ENCODE results near the gene DNAH7.

DNAH7 gene

GRCh38 chr2:195907474-195907873 is 161.2 kb downstream of the DNAH7 start:
- no peak for DNase-seq
- in situ Hi-C loops (cut with HindIII; ENCODE audit: low pct_ligation_motif_present, low pct_unique_long_range_greater_than_20kb, low sequenced_read_pairs): no loop called here

- in situ Hi-C loops (cut with HindIII; ENCODE audit: low pct_ligation_motif_present, low pct_unique_long_range_greater_than_20kb, low sequenced_read_pairs): no loop called here
Measured at GRCh38 chr2:195903956-195904355, 164.7 kb downstream of the DNAH7 start.

DNA sequence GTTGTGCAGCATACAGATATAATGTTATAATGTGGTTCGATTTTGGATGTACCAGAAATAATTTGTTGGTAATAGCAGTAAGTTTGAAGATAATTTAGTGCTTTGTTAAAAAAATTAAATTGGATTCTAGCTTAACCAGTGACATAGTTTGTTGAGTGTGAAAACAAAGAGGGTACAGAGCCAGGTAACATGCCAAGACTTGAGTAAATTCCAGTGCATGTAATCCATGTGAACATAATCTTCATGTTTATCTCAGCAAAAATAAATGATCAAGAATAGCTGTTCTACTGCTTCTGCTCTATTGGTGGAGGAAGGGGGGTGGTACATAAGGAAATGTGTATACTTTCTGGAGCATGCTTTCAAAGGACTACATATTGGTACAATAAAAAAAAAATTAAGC is 165.8 kb downstream of the DNAH7 start:
- DNase-seq: no peak
- in situ Hi-C loops (cut with HindIII; ENCODE audit: low pct_ligation_motif_present, low pct_unique_long_range_greater_than_20kb, low sequenced_read_pairs): no loop called here

More at GRCh38 chr2:195903956-195904355, 164.7 kb downstream of the DNAH7 start:
- no peak for DNase-seq

GRCh38 chr2:195899226-195899625 is 169.4 kb downstream of the DNAH7 start:
- in situ Hi-C loops (cut with HindIII; ENCODE audit: low pct_ligation_motif_present, low pct_unique_long_range_greater_than_20kb, low sequenced_read_pairs): no loop called here

DNA sequence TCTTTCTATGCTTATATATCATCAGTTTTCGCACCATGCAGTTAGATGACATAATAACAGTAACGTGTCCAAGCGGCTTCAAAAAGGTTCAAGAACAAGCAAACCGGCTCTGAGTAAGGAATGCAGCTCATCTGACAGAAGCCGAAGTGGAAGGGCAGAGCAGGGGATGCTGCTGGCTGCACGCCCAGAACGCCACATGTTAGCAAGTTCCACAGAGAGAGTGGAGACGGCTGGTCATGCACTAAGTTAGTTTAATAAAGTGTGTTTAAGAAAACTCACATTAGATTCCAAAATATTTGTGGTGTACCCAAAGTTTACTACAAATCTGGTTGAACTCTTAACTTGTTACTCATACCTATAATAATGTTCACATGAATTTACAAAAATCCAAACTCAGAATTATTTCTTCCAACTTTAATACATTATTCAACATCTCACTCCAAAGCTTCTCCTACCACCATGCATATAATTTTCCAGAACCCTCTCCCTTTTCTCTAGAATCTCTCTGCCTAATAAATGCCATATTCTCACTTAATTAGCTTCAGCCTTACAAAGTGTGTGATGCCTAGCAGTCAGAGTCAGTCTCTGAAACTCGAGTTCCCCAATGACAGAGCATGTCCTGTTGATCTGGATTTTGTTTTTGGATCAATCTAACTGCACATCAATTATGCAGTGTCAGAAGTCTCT is 170.0 kb downstream of the DNAH7 start:
- in situ Hi-C loops (cut with HindIII; ENCODE audit: low pct_ligation_motif_present, low pct_unique_long_range_greater_than_20kb, low sequenced_read_pairs): no loop called here
- DNase-seq: peak; percentile 76

More at GRCh38 chr2:195899226-195899625, 169.4 kb downstream of the DNAH7 start:
- no peak for DNase-seq

DNA sequence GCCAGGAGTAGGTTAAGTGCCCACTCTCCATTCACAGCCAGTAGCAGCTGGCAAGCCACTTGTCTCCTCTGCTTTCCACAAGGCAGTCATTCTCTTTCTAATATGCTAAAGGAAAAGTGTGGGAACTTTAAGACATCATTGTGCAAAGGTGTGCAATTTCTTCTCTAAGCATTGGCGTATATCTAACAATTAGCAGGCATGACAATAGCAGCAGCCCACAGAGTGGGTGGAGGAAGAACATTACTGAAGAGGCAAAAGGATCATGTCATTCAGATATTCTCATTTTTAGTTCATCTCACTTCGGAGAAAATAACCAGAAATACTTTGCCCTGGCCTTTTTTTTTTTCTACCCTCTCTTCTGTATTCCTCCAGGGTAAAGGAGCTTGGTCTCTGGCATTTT is 177.6 kb downstream of the DNAH7 start:
- DNase-seq: no peak
- in situ Hi-C loops (cut with HindIII; ENCODE audit: low pct_ligation_motif_present, low pct_unique_long_range_greater_than_20kb, low sequenced_read_pairs): no loop called here

- in situ Hi-C loops (cut with HindIII; ENCODE audit: low pct_ligation_motif_present, low pct_unique_long_range_greater_than_20kb, low sequenced_read_pairs): no loop called here
- DNase-seq: no peak
Measured at GRCh38 chr2:195879153-195879552, 189.5 kb downstream of the DNAH7 start.

GRCh38 chr2:195871326-195871725 is 197.3 kb downstream of the DNAH7 start:
- DNase-seq: no peak
- in situ Hi-C loops (cut with HindIII; ENCODE audit: low pct_ligation_motif_present, low pct_unique_long_range_greater_than_20kb, low sequenced_read_pairs): no loop called here

- DNase-seq: no peak
- in situ Hi-C loops (cut with HindIII; ENCODE audit: low pct_ligation_motif_present, low pct_unique_long_range_greater_than_20kb, low sequenced_read_pairs): no loop called here
Measured at GRCh38 chr2:195864316-195864715, 204.3 kb downstream of the DNAH7 start.

DNA sequence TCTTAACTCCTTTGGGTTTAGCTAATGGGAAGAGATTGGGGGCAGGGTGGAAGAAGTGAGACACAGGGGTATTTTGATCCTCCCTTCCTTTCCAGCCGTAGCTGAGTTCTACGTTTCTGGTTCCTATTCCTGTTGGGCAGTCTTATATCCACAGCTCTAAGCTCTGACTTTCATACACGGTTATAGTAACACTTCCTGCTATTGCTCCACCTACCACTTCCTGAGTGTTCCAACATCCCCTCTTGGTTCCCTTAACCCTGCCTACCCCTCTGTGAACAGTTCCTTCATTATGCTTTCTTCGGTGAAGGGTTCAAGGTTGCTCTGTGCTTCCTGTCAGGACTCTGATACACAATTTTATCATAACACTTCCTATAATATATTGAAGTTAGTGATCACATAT is 205.1 kb downstream of the DNAH7 start:
- DNase-seq: no peak

GRCh38 chr2:195863121-195863520 is 205.5 kb downstream of the DNAH7 start:
- DNase-seq: no peak
- in situ Hi-C loops (cut with HindIII; ENCODE audit: low pct_ligation_motif_present, low pct_unique_long_range_greater_than_20kb, low sequenced_read_pairs): no loop called here

More for the DNA sequence above, 205.1 kb downstream of the DNAH7 start:
- in situ Hi-C loops (cut with HindIII; ENCODE audit: low pct_ligation_motif_present, low pct_unique_long_range_greater_than_20kb, low sequenced_read_pairs): no loop called here

DNA sequence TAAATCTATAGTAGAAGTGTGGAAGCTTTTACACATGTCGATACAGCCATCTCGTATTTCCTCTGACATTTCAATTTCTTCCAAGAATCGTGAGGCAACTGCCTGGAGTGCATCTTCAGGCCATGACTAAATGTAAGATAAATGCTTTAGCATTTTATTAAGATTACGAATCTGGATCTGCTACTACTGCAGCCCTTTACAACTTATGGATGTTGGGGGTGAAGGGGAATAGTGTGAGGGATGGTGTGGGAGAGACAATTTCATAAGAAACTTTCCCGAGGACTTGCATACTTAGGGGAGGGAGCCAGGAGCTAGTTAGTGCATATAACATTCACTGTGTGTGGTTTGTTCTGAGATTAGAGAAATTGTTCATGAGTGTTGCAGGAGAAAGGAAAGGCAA is 206.8 kb downstream of the DNAH7 start:
- no peak for DNase-seq
- in situ Hi-C loops (cut with HindIII; ENCODE audit: low pct_ligation_motif_present, low pct_unique_long_range_greater_than_20kb, low sequenced_read_pairs): no loop called here

DNA sequence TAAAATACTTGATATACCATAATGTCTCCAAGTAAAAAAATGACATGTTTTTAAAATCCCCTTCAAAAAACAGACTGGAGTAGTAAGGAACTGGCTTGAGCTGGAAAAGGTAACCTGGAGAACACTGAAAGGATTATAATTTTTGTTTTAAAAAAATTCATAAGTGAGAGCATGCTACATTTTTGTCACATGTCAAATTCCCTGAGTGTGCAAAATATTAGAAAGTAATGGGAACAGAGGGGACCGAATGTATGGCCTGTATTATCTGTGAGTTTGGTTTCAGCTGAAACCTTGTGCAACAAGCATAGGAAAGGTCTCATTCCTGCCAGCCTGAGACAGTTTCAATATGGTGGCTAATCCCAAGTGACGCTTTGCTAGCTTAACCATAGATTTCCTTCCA is 209.1 kb downstream of the DNAH7 start:
- in situ Hi-C loops (cut with HindIII; ENCODE audit: low pct_ligation_motif_present, low pct_unique_long_range_greater_than_20kb, low sequenced_read_pairs): no loop called here
- no peak for DNase-seq

DNA sequence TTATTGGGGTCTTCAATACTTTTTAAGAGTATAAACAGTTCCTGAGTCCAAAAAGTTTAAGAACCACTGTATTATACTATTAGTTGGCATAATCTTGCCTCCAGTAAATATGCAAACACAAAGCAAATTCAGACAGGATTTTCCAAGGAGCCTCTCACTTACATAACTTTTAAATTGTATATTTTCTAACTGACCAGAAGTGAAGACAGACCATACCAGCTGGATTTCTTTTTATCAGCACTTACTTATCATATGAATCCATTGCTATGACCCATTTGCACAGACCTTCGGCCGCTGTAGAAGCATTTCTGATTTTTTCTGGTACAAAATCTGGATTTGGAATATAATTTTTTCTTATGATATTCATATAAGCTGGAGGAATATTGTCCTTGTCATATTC is 211.5 kb downstream of the DNAH7 start:
- in situ Hi-C loops (cut with HindIII; ENCODE audit: low pct_ligation_motif_present, low pct_unique_long_range_greater_than_20kb, low sequenced_read_pairs): no loop called here
- DNase-seq: no peak

DNA sequence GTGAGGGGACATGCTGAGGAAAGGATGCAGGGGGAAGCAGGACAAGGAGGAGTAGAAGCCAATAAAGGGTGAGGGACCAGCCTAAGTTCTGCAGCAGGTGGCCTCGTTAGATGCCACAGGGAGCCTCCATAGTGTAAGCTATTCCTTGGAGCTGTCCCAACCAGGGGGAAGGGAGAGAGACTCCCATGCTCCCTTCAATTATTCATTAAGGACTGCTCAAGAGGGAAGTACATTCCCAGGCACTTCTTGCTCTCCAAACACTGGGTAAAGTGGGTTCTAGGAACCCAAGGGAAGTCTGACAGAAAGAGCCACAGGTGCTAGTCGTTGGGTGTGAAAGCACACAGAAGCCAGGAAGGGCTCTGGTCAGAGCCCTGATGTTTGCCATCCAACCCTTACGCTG is 217.9 kb downstream of the DNAH7 start:
- no peak for DNase-seq
- in situ Hi-C loops (cut with HindIII; ENCODE audit: low pct_ligation_motif_present, low pct_unique_long_range_greater_than_20kb, low sequenced_read_pairs): no loop called here

GRCh38 chr2:195848119-195848899 is 220.3 kb downstream of the DNAH7 start:
- no peak for DNase-seq
- in situ Hi-C loops (cut with HindIII; ENCODE audit: low pct_ligation_motif_present, low pct_unique_long_range_greater_than_20kb, low sequenced_read_pairs): no loop called here

DNA sequence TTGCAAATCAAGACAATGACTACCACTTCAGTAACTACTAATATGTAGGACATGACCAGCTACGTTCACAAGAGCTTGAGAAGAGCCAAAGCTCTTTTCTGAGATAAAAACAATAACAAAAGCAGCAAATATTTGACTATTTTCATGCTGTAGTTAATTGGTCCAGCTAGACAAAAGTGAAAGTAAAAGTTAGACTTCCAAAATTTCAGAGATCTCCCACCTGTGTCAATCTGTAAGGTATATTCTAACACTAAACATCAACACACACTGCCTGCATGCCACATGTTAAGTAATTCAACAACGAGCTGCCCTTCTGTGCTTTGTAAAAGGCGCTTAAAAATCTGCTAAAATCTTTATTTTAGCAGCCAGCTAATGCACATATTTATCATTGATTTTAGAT is 225.7 kb downstream of the DNAH7 start:
- in situ Hi-C loops (cut with HindIII; ENCODE audit: low pct_ligation_motif_present, low pct_unique_long_range_greater_than_20kb, low sequenced_read_pairs): no loop called here
- DNase-seq: no peak

DNA sequence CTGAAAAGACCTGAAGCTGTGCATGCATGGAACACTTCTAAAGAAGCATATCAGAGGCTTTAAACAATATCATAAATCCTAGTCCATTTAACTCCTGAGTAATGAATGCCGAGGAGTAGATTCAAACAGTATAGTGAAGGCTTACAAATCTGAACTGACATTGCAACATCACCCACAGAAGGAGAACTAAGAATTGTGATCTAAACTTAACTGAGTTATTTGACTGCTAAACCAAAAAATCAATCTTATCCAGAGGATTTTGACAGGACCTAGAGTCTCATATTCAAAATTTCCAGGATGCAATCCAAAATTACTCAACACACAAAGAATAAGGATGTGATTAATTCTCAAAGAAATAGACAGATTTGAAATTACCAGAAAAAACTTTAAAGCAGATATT is 230.6 kb downstream of the DNAH7 start:
- DNase-seq: no peak
- in situ Hi-C loops (cut with HindIII; ENCODE audit: low pct_ligation_motif_present, low pct_unique_long_range_greater_than_20kb, low sequenced_read_pairs): no loop called here

- DNase-seq: no peak
- in situ Hi-C loops (cut with HindIII; ENCODE audit: low pct_ligation_motif_present, low pct_unique_long_range_greater_than_20kb, low sequenced_read_pairs): no loop called here
Measured at GRCh38 chr2:195836002-195836401, 232.6 kb downstream of the DNAH7 start.

- no peak for DNase-seq
- in situ Hi-C loops (cut with HindIII; ENCODE audit: low pct_ligation_motif_present, low pct_unique_long_range_greater_than_20kb, low sequenced_read_pairs): no loop called here
Measured at GRCh38 chr2:195834836-195835235, 233.8 kb downstream of the DNAH7 start.
